Upper lobe of left lung (tissue), 6 donors: ENCODE results near the gene ISG15. TPM values are rescaled to one million over a fixed set of nuclear protein-coding genes. Genes with fewer than 3 reads are reported as not detected.
"Not testable (repeated sequence)": the region's sequence is repeated elsewhere in the genome, so short reads cannot be mapped to it uniquely, and the experiment has no call there.

Experiments
- ATAC-seq, 2 donors: fragments of 200-7000 bp; cut with Tn5 transposase; one replicate each; pipeline ENCODE4 v1.9.1; 2022; ENCODE audit warnings: mild to moderate bottlenecking in 2 of 2, moderate library complexity in 2 of 2; ENCODE audit not compliant: low FRiP score in 2 of 2
- DNase-seq, 2 donors: peaks; one replicate each; pipeline ENCODE4 v3.0.0-alpha.2; 2019 to 2020
- H3K27ac ChIP-seq, 4 donors: fragments of 200-600 bp; sonication (generic); one replicate each; pipeline ENCODE4 v1.5.1; 2016 to 2019
- H3K27me3 ChIP-seq, 4 donors: fragments of 200-600 bp; sonication (generic); one replicate each; pipeline ENCODE4 v1.5.1; 2017 to 2019
- H3K36me3 ChIP-seq, 4 donors: fragments of 200-600 bp; sonication (generic); one replicate each; pipeline ENCODE4 v1.5.1; 2016 to 2019
- H3K4me1 ChIP-seq, 4 donors: fragments of 200-600 bp; sonication (generic); one replicate each; pipeline ENCODE4 v1.5.1; 2018 to 2019
- H3K4me3 ChIP-seq, 4 donors: fragments of 200-600 bp; sonication (generic); one replicate each; pipeline ENCODE4 v1.5.1; 2017 to 2019; ENCODE audit warnings: mild to moderate bottlenecking in 2 of 4, moderate library complexity in 1 of 4
- H3K9me3 ChIP-seq, 4 donors: fragments of 200-600 bp; sonication (generic); one replicate each; pipeline ENCODE4 v1.5.1; 2018 to 2019
- CTCF ChIP-seq, 6 experiments: fragments of 450-650 bp in 4 of 6; fragments of 200-600 bp in 2 of 6; sonication (generic) in 2 of 6; IDR thresholded peaks; one replicate each; pipeline ENCODE4 v1.5.1; 2016 to 2019; ENCODE audit warnings: antibody characterized with exemption in 6 of 6
- EP300 ChIP-seq, 4 donors: sonication (generic); formaldehyde crosslinking; IDR thresholded peaks; one replicate each; pipeline ENCODE4 v1.5.1; 2017; ENCODE audit warnings: antibody characterized with exemption in 4 of 4, control low read depth in 2 of 4
- POLR2A ChIP-seq, 4 donors: fragments of 450-650 bp; IDR thresholded peaks; one replicate each; pipeline ENCODE4 v1.5.1; 2016 to 2017; ENCODE audit warnings: antibody characterized with exemption in 4 of 4, mild to moderate bottlenecking in 2 of 4
- POLR2AphosphoS5 ChIP-seq, 2 donors: sonication (generic); formaldehyde crosslinking; IDR thresholded peaks; one replicate each; pipeline ENCODE4 v1.5.1; 2017; ENCODE audit warnings: antibody characterized with exemption in 2 of 2
- WGBS, 2 donors: methylation state at CpG; one replicate each; pipeline ENCODE4 v1.1.5; 2017 to 2018; 5-methylcytosine and 5-hydroxymethylcytosine counted together
- total RNA-seq, 6 donors: library from RNA; depleted of rRNA in 4 of 6; stranded (reverse); fragments of >200 nt in 4 of 6; gene quantifications; one replicate each; pipeline versions ENCODE4 v1.1.0 to v1.2.1, GENCODE V29; 2016 to 2021
- donor health status: DM: no; HTN: no; CAD: no; lungs with moderate emphysema.
- donor health status: DM: no; HTN: yes; CAD: no; lungs with severe emphysema.

The ISG15 gene
- total RNA-seq, 6 donors from 2014 or later: 32.5 to 180 (median 63.8) TPM

- peaks cover 0 to 3% (median 0%) of the 10 kb centered on the region in 4 donors for H3K4me1 ChIP-seq
- TF ChIP-seq POLR2AphosphoS5 (IDR thresholded peaks at IDR 0.05): no peak
- TF ChIP-seq CTCF (IDR thresholded peaks at IDR 0.05): no peak
- no peak for TF ChIP-seq POLR2A (IDR thresholded peaks at IDR 0.05)
- TF ChIP-seq EP300 (IDR thresholded peaks at IDR 0.05): no peak
- 95 to 98% methylated on average over 10 of the region's 10 CpGs for WGBS, 2 donors
Measured at GRCh38 chr1:991895-992294, 21.4 kb upstream of the ISG15 start.

GRCh38 chr1:992362-992761, 20.9 kb upstream of the ISG15 start:
- no peak for DNase-seq
- Histone ChIP-seq H3K9me3 (peaks cover 0 to 10% (median 5%) of the 10 kb centered on the region in 4 donors), H3K4me3 (no peak overlapping the region), H3K4me1 (peaks cover 0 to 3% (median 0%) of the 10 kb centered on the region in 4 donors), H3K27me3 (peaks cover 0 to 3% (median 0%) of the 10 kb centered on the region in 4 donors), H3K27ac (no peak overlapping the region), H3K36me3 (no peaks in the 10 kb centered on the region)
- ATAC-seq: no peak
- WGBS, 2 donors: 88% methylated on average over 7 of the region's 7 CpGs
- TF ChIP-seq POLR2A (IDR thresholded peaks at IDR 0.05) (no peak), POLR2AphosphoS5 (IDR thresholded peaks at IDR 0.05) (no peak), EP300 (IDR thresholded peaks at IDR 0.05) (no peak), CTCF (IDR thresholded peaks at IDR 0.05) (no peak)

More at GRCh38 chr1:991895-992294, 21.4 kb upstream of the ISG15 start:
- no peak for ATAC-seq
- H3K36me3 ChIP-seq: no peaks in the 10 kb centered on the region
- no peaks in the 10 kb centered on the region for H3K27me3 ChIP-seq
- no peak for DNase-seq
- peaks cover 0 to 10% (median 5%) of the 10 kb centered on the region in 4 donors for H3K9me3 ChIP-seq
- no peak overlapping the region for H3K27ac ChIP-seq
- no peak overlapping the region for H3K4me3 ChIP-seq

GRCh38 chr1:993379-993995, 19.8 kb upstream of the ISG15 start:
- ATAC-seq (no peak), DNase-seq (no peak)
- 76 to 77% methylated on average over 10 to 15 of the region's 15 CpGs for WGBS, 2 donors
- H3K9me3 ChIP-seq: peaks cover 0 to 10% (median 5%) of the 10 kb centered on the region in 4 donors
- no peaks in the 10 kb centered on the region for H3K36me3 ChIP-seq
- H3K4me3 ChIP-seq: no peak overlapping the region
- H3K27ac ChIP-seq: no peak overlapping the region
- TF ChIP-seq POLR2A (IDR thresholded peaks at IDR 0.05) (no peak), CTCF (IDR thresholded peaks at IDR 0.05) (no peak), POLR2AphosphoS5 (IDR thresholded peaks at IDR 0.05) (no peak), EP300 (IDR thresholded peaks at IDR 0.05) (no peak)
- peaks cover 0 to 14% (median 9%) of the 10 kb centered on the region in 4 donors for H3K27me3 ChIP-seq
- H3K4me1 ChIP-seq: peaks cover 4 to 8% (median 6%) of the 10 kb centered on the region in 4 donors

- Histone ChIP-seq H3K27me3 (peaks cover 0 to 24% (median 15%) of the 10 kb centered on the region in 4 donors), H3K4me1 (peaks cover 9 to 19% (median 17%) of the 10 kb centered on the region in 4 donors)
- WGBS, 2 donors: 56 to 85% methylated on average over 2 to 6 of the region's 6 CpGs
- not testable (repeated sequence) for ATAC-seq, H3K9me3 ChIP-seq, H3K36me3 ChIP-seq, DNase-seq, H3K4me3 ChIP-seq, H3K27ac ChIP-seq
Measured at GRCh38 chr1:994546-994945, 18.8 kb upstream of the ISG15 start.

- WGBS, 2 donors: 31 to 35% methylated on average over 10 to 25 of the region's 30 CpGs
- H3K9me3 ChIP-seq: peaks cover 0 to 10% (median 5%) of the 10 kb centered on the region in 4 donors
- no peaks in the 10 kb centered on the region for H3K36me3 ChIP-seq
- no peak overlapping the region for H3K4me3 ChIP-seq
- TF ChIP-seq POLR2A (IDR thresholded peaks at IDR 0.05) (no peak), CTCF (IDR thresholded peaks at IDR 0.05) (no peak), EP300 (IDR thresholded peaks at IDR 0.05) (no peak), POLR2AphosphoS5 (IDR thresholded peaks at IDR 0.05) (no peak)
- H3K27me3 ChIP-seq: peaks cover 0 to 34% (median 16%) of the 10 kb centered on the region in 4 donors
- ATAC-seq (no peak), DNase-seq (peak in 1 of 2 donors; percentile 69)
- H3K27ac ChIP-seq: no peak overlapping the region
- peaks cover 17 to 33% (median 26%) of the 10 kb centered on the region in 4 donors for H3K4me1 ChIP-seq
Measured at GRCh38 chr1:995665-996633, 17.3 kb upstream of the ISG15 start.
